Neural progenitor cell (in vitro differentiated cells): ENCODE results near the gene SEZ6L.

ENCODE experiments used
- CTCF ChIP-seq: fragments of 200-600 bp; sonication (generic); IDR thresholded peaks from 2 replicates; pipeline ENCODE4 v1.5.1; 2017; ENCODE audit warnings: antibody characterized with exemption, mild to moderate bottlenecking
- EZH2 ChIP-seq: fragments of 200-600 bp; sonication (generic); IDR thresholded peaks from 2 replicates; pipeline ENCODE4 v1.6.1; 2017; ENCODE audit warnings: antibody characterized with exemption, mild to moderate bottlenecking, moderate library complexity
- EZH2phosphoT487 ChIP-seq: fragments of 200-600 bp; sonication (generic); IDR thresholded peaks from 2 replicates; pipeline ENCODE4 v1.6.1; 2017; ENCODE audit warnings: antibody characterized with exemption

GRCh38 chr22:26389125-26389524 is 219.9 kb downstream of the SEZ6L start:
- TF ChIP-seq CTCF (no peak), EZH2 (no peak), EZH2phosphoT487 (no peak)
